ENCODE data around the gene HKDC1.

DNA sequence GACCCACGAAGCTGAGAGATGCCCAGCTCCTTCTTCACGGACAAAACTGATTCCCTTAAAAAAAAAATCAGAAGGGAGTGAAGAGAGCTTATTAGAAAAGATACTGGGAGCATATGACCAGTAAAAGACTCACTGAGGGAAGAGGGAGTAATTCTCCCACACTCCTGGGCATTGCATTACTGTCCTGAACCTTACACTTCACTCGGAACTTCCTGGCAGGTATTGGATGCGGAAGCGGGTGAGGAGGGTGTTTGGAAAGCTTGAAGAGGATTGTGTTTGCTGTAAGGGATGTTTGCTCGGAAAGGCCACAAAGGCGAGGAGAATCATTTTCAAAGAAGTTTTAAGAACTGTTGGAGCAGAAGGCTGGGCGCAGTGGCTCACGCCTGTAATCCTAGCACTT lies 375 bp downstream of the HKDC1 start:
- TF ChIP-seq NRF1 (IDR thresholded peaks at IDR 0.05; ENCODE audit: low read depth, low read length) = no peak
- TF ChIP-seq RAD21 (IDR thresholded peaks at IDR 0.05; ENCODE audit: low read length) = no peak

All from SK-N-SH (cell line).